ENCODE results near the gene PAK5.

Gene PAK5

GRCh38 chr20:9627219-9627618 lies 211.7 kb downstream of the PAK5 start:
- H3K36me3 ChIP-seq, result no peaks in the 10 kb centered on the region
- peaks cover 5% of the 10 kb centered on the region for H3K27me3 ChIP-seq
- H3K9me3 ChIP-seq, result no peaks in the 10 kb centered on the region
- no peak overlapping the region for H3K4me3 ChIP-seq (ENCODE audit: low read depth in 1 of 2, low read length in 1 of 2)
- no peak overlapping the region for H3K27ac ChIP-seq
- TF ChIP-seq CTCF (IDR thresholded peaks at IDR 0.05), result no peak
- no peaks in the 10 kb centered on the region for H3K4me1 ChIP-seq (ENCODE audit: control insufficient read depth in 1 of 2, insufficient read depth in 1 of 2, low read depth in 1 of 2, low read length in 1 of 2)

- H3K36me3 ChIP-seq, result no peaks in the 10 kb centered on the region
- no peak for TF ChIP-seq CTCF (IDR thresholded peaks at IDR 0.05)
- no peaks in the 10 kb centered on the region for H3K4me1 ChIP-seq (ENCODE audit: control insufficient read depth in 1 of 2, insufficient read depth in 1 of 2, low read depth in 1 of 2, low read length in 1 of 2)
- H3K9me3 ChIP-seq, result no peaks in the 10 kb centered on the region
- peaks cover 5% of the 10 kb centered on the region for H3K27me3 ChIP-seq
- H3K27ac ChIP-seq, result no peak overlapping the region
- H3K4me3 ChIP-seq (ENCODE audit: low read depth in 1 of 2, low read length in 1 of 2), result no peak overlapping the region
These were observed 212.5 kb downstream of the PAK5 start for GRCh38 chr20:9626357-9626756.

GRCh38 chr20:9617940-9618339 lies 220.9 kb downstream of the PAK5 start:
- Histone ChIP-seq H3K27me3 (peaks cover 20% of the 10 kb centered on the region), H3K4me3 (ENCODE audit: low read depth in 1 of 2, low read length in 1 of 2) (no peak overlapping the region), H3K27ac (no peak overlapping the region), H3K36me3 (no peaks in the 10 kb centered on the region), H3K9me3 (no peaks in the 10 kb centered on the region), H3K4me1 (ENCODE audit: control insufficient read depth in 1 of 2, insufficient read depth in 1 of 2, low read depth in 1 of 2, low read length in 1 of 2) (no peaks in the 10 kb centered on the region)
- no peak for TF ChIP-seq CTCF (IDR thresholded peaks at IDR 0.05)

GRCh38 chr20:9616833-9617461 lies 221.9 kb downstream of the PAK5 start:
- H3K4me1 ChIP-seq (ENCODE audit: control insufficient read depth in 1 of 2, insufficient read depth in 1 of 2, low read depth in 1 of 2, low read length in 1 of 2), result no peaks in the 10 kb centered on the region
- H3K36me3 ChIP-seq, result no peaks in the 10 kb centered on the region
- H3K4me3 ChIP-seq (ENCODE audit: low read depth in 1 of 2, low read length in 1 of 2), result no peak overlapping the region
- no peak overlapping the region for H3K27ac ChIP-seq
- H3K27me3 ChIP-seq, result peaks cover 15% of the 10 kb centered on the region
- H3K9me3 ChIP-seq, result no peaks in the 10 kb centered on the region
- TF ChIP-seq CTCF (IDR thresholded peaks at IDR 0.05), result peak; percentile 22

GRCh38 chr20:9616455-9616805 lies 222.4 kb downstream of the PAK5 start:
- H3K36me3 ChIP-seq, result no peaks in the 10 kb centered on the region
- peaks cover 15% of the 10 kb centered on the region for H3K27me3 ChIP-seq
- H3K4me1 ChIP-seq (ENCODE audit: control insufficient read depth in 1 of 2, insufficient read depth in 1 of 2, low read depth in 1 of 2, low read length in 1 of 2), result no peaks in the 10 kb centered on the region
- H3K4me3 ChIP-seq (ENCODE audit: low read depth in 1 of 2, low read length in 1 of 2), result no peak overlapping the region
- TF ChIP-seq CTCF (IDR thresholded peaks at IDR 0.05), result no peak
- no peaks in the 10 kb centered on the region for H3K9me3 ChIP-seq
- H3K27ac ChIP-seq, result no peak overlapping the region
